PC-3 (cell line): Measurements from ENCODE around the gene AP3S2. TPM values are rescaled to one million over a fixed set of nuclear protein-coding genes. Genes with fewer than 3 reads are reported as not detected.

Source experiments
- ATAC-seq: fragments of 200-7000 bp; cut with Tn5 transposase; 2 replicates; pipeline ENCODE4 v1.9.1; 2020; ENCODE audit warnings: mild to moderate bottlenecking, moderate library complexity
- BruUV-seq: library from RNA; stranded (reverse); fragments of 400-500 nt; replicated peaks from 2 replicates; lab custom pipeline; 2021; lab: Mats Ljungman, UMichigan
- CTCF ChIA-PET: fragments of 300-600 bp; sonication (Branson Sonifier 250); formaldehyde crosslinking; loops from one replicate; lab custom pipeline; 2022; ENCODE audit warnings: antibody characterized with exemption; lab: Charles Lee
- POLR2A ChIA-PET: fragments of 300-600 bp; sonication (Branson Sonifier 250); formaldehyde crosslinking; loops from one replicate; lab custom pipeline; 2022; ENCODE audit warnings: antibody characterized with exemption; ENCODE audit not compliant: unreplicated experiment; lab: Charles Lee
- DNase-seq: peaks from one replicate; pipeline ENCODE4 v3.0.0-alpha.2; 2015
- H2AFZ ChIP-seq: fragments of 300-600 bp; sonication (generic); 2 replicates; pipeline ENCODE4 v1.6.0; 2016; ENCODE audit warnings: antibody characterized with exemption, low read length
- H3F3A ChIP-seq: fragments of 300-600 bp; sonication (generic); one replicate; pipeline ENCODE4 v1.6.0; 2017; ENCODE audit warnings: antibody characterized with exemption, low read length, control low read depth, mild to moderate bottlenecking; ENCODE audit not compliant: unreplicated experiment
- H3K27ac ChIP-seq: fragments of 300-600 bp; sonication (generic); 2 replicates; pipeline ENCODE4 v1.5.1; 2016; ENCODE audit warnings: mild to moderate bottlenecking, low read length
- H3K27me3 ChIP-seq: fragments of 300-600 bp; sonication (generic); 2 replicates; pipeline ENCODE4 v1.6.1; 2016; ENCODE audit warnings: low read length, mixed read lengths
- H3K36me3 ChIP-seq: fragments of 300-600 bp; sonication (generic); 2 replicates; pipeline ENCODE4 v1.6.1; 2016; ENCODE audit warnings: low read depth, mixed run types, low read length, mixed read lengths
- H3K4me1 ChIP-seq: fragments of 300-600 bp; sonication (generic); 2 replicates; pipeline ENCODE4 v1.5.1; 2016; ENCODE audit warnings: low read length; ENCODE audit not compliant: insufficient read depth
- H3K4me2 ChIP-seq: fragments of 300-600 bp; sonication (generic); 2 replicates; pipeline ENCODE4 v1.6.0; 2016; ENCODE audit warnings: low read length
- H3K4me3 ChIP-seq: fragments of 300-600 bp; sonication (generic); 2 replicates; pipeline ENCODE4 v1.5.1; 2016; ENCODE audit warnings: mild to moderate bottlenecking, low read length, mixed read lengths
- H3K79me2 ChIP-seq: fragments of 300-600 bp; sonication (generic); 2 replicates; pipeline ENCODE4 v1.6.1; 2017; ENCODE audit warnings: low read length, mixed read lengths
- H3K9ac ChIP-seq: fragments of 300-600 bp; sonication (generic); 2 replicates; pipeline ENCODE4 v1.6.0; 2016; ENCODE audit warnings: mild to moderate bottlenecking, low read length
- H3K9me2 ChIP-seq: fragments of 300-600 bp; sonication (generic); replicated peaks from 2 replicates; pipeline ENCODE4 v1.6.1; 2016; ENCODE audit warnings: mixed run types, low read length, mixed read lengths
- H3K9me3 ChIP-seq: fragments of 300-600 bp; sonication (generic); 2 replicates; pipeline ENCODE4 v1.6.1; 2016; ENCODE audit warnings: low read length, mixed read lengths
- H4K20me1 ChIP-seq: fragments of 300-600 bp; sonication (generic); 2 replicates; pipeline ENCODE4 v1.6.1; 2016; ENCODE audit warnings: low read length, mixed read lengths
- CTCF ChIP-seq: fragments of 300-600 bp; sonication (generic); conservative IDR thresholded peaks from 2 replicates; pipeline ENCODE4 v1.5.1; 2017; ENCODE audit warnings: antibody characterized with exemption, low read depth, mild to moderate bottlenecking, low read length
- EZH2 ChIP-seq: fragments of 300-600 bp; sonication (generic); IDR thresholded peaks from one replicate; pipeline ENCODE4 v1.6.1; 2017; ENCODE audit warnings: antibody characterized with exemption, mild to moderate bottlenecking, low read length; ENCODE audit not compliant: unreplicated experiment
- EZH2phosphoT487 ChIP-seq: fragments of 300-600 bp; sonication (generic); IDR thresholded peaks from 2 replicates; pipeline ENCODE4 v1.6.1; 2018; ENCODE audit warnings: mild to moderate bottlenecking, antibody characterized with exemption, low read length, borderline replicate concordance
- intact Hi-C: fragments of 100-400 bp; cut with micrococcal nuclease; formaldehyde crosslinking; loops from 2 replicates; pipeline ENCODE4 v1.9.0; 2023
- total RNA-seq: library from RNA; depleted of rRNA; stranded (reverse); fragments of >200 nt; gene quantifications from 2 replicates; pipeline ENCODE4 v1.2.3, GENCODE V29; 2014

The AP3S2 gene
- total RNA-seq, 1 experiment from 2014 or later: 18.8 TPM

GRCh38 chr15:89907289-89907688 lies 13.5 kb upstream of the AP3S2 start:
- CTCF ChIA-PET: no interaction called here
- H4K20me1 ChIP-seq: no peaks in the 10 kb centered on the region

GRCh38 chr15:89905846-89906378 lies 12.1 kb upstream of the AP3S2 start:
- H3K79me2 ChIP-seq: no peaks in the 10 kb centered on the region
- no peak for TF ChIP-seq EZH2phosphoT487
- TF ChIP-seq EZH2: no peak
- TF ChIP-seq CTCF: no peak
- DNase-seq: no peak
- H3K4me3 ChIP-seq: no peak overlapping the region
- no peaks in the 10 kb centered on the region for H3K36me3 ChIP-seq
- no peaks in the 10 kb centered on the region for H3K9me3 ChIP-seq
- no peak for ATAC-seq
- no peak overlapping the region for H3K9ac ChIP-seq
- no peaks in the 10 kb centered on the region for H3K4me1 ChIP-seq
- no peaks in the 10 kb centered on the region for H3K27me3 ChIP-seq
- no peaks in the 10 kb centered on the region for H3K9me2 ChIP-seq
- H3F3A ChIP-seq: no peaks in the 10 kb centered on the region
- no peak overlapping the region for H3K4me2 ChIP-seq
- intact Hi-C loops: no loop called here
- POLR2A ChIA-PET: no interaction called here
- no peak overlapping the region for H2AFZ ChIP-seq
- BruUV-seq: no TSS peak
- no peak overlapping the region for H3K27ac ChIP-seq
- no peaks in the 10 kb centered on the region for H4K20me1 ChIP-seq
- CTCF ChIA-PET: no interaction called here

More at GRCh38 chr15:89907289-89907688, 13.5 kb upstream of the AP3S2 start:
- POLR2A ChIA-PET: no interaction called here
- Histone ChIP-seq H3K27me3 (no peaks in the 10 kb centered on the region), H3K79me2 (no peaks in the 10 kb centered on the region), H3K9me2 (no peaks in the 10 kb centered on the region), H3K36me3 (no peaks in the 10 kb centered on the region), H3K4me2 (no peak overlapping the region), H2AFZ (no peak overlapping the region), H3K4me3 (no peak overlapping the region), H3K9me3 (no peaks in the 10 kb centered on the region), H3K27ac (no peak overlapping the region), H3K9ac (no peak overlapping the region), H3F3A (no peaks in the 10 kb centered on the region), H3K4me1 (peaks cover 10% of the 10 kb centered on the region)
- TF ChIP-seq CTCF (no peak), EZH2 (no peak), EZH2phosphoT487 (no peak)
- BruUV-seq: no TSS peak
- ATAC-seq: no peak
- intact Hi-C loops: no loop called here
- no peak for DNase-seq

- Histone ChIP-seq H3K4me1 (no peaks in the 10 kb centered on the region), H4K20me1 (no peaks in the 10 kb centered on the region), H3K9me2 (no peaks in the 10 kb centered on the region), H3K4me3 (no peak overlapping the region), H3K9ac (no peak overlapping the region), H3K79me2 (no peaks in the 10 kb centered on the region), H3K27ac (no peak overlapping the region), H3K27me3 (no peaks in the 10 kb centered on the region), H3K36me3 (no peaks in the 10 kb centered on the region), H3F3A (no peaks in the 10 kb centered on the region), H3K4me2 (no peak overlapping the region), H3K9me3 (no peaks in the 10 kb centered on the region), H2AFZ (no peak overlapping the region)
- BruUV-seq: no TSS peak
- CTCF ChIA-PET: no interaction called here
- TF ChIP-seq EZH2: no peak
- TF ChIP-seq EZH2phosphoT487: no peak
- TF ChIP-seq CTCF: no peak
- intact Hi-C loops: no loop called here
- POLR2A ChIA-PET: no interaction called here
- no peak for ATAC-seq
- DNase-seq: no peak
These were observed 10.7 kb upstream of the AP3S2 start for GRCh38 chr15:89904519-89904918.
